Occipital lobe (tissue), 2 donors: Measurements from ENCODE around the gene RTL1. TPM values are rescaled to one million over a fixed set of nuclear protein-coding genes. Genes with fewer than 3 reads are reported as not detected.

Experiments used
- DNase-seq: peaks from one replicate; lab custom pipeline; 2025; lab: John Stamatoyannopoulos, UW
- total RNA-seq: library from RNA; depleted of rRNA; stranded (reverse); fragments of >200 nt; gene quantifications from one replicate; pipeline ENCODE4 v1.2.3, GENCODE V29; 2014

The RTL1 gene
- total RNA-seq, 1 donor from 2014 or later = not detected

DNA sequence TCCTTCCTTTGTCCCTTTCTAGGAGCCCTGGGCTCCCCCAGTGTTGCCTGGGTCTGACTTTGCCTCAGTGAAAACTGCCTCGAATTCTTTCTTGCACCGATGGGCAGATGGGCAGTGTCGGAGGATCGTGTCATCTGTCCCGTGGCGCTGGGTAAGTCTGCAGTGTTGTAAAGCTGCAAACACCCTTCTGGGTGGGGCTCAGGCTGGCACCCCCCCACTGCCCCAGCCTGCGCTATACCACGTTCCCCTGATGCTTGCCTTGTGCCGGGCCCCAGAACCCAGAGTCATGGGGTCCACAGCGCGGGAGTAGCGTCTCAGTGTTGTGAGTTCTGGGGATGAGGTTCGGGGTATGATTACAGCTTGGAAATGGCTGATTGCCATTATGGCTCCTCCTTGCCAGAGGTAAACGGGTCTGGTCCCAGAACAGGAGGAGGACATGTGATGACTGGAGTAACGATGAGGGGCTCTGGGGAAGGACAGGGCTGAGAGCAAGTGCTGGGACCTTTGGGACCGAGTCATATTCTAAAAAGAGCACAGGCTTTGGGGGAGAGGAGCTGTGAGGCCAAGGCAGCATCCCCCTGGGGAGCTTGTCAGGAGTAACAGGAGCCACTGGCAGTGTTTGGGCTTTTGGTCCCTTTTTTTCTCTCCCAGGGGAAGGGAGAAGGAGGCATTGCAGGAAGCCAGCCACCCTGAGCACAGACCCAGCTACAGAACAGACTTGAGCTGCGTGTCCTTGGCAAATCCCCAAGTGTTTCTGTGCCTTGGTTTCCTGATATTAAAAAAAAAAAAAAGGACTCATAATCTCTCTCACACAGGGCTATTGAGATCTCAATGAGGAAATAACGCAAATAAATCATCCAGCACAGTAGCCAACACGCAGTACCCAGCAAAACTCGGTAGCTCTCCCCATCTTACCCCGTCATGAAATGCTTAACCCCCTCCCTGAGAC, 4.3 kb downstream of the RTL1 start:
- no peak for DNase-seq

DNA sequence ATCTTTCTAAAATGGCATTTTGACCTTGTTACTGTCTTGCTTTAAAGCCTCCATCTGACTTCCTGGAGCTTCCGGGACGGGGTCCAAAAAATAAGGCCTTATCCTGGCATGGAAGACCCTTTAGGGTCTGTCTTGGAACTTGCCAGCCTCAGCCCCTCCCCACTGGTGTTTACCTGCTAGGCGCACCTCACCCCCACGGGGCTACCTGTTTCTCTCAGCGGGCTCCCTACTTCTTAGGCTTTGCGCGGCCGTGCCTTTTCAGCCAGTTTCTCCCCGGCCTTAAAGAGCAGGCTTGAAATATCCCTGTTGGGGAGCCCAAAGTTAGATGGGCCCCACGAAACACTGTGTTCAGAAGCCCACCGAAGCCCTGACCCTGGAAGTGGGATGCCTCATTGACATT, 5.1 kb downstream of the RTL1 start:
- DNase-seq = no peak

DNA sequence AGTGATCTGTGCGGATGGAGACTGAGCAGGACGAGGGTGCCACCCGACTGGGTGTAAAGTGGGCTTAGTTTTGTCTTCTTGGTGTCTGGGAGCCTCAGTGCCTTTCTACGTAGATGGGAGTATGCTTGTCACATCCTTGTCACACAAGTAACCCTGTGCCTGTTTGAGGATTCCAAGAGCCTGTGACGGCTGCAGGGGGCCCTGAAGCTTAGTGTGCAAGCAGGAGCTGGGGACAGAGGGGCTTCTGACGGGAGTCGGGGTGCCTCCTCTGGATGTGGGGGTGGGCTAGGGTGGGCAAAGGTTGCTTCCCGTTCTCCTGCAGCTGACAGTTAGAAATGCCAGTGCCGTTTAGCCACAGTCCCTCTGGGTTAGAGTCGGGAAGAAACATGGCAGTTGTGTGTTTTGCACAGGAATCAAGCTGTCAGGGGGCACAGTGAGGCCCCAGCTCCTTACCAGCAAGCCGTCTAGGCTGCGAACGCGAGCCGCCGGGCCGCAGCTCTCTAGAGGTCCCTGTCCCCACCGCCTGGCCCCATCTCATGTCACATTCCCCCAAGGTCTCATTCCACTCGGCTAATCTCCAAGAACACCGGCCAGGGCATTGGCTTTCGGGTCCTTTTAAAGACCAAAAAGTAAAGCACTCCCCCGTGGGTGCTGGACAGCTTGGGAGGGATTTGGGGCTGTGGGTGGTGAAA, 7.0 kb downstream of the RTL1 start:
- no peak for DNase-seq

DNA sequence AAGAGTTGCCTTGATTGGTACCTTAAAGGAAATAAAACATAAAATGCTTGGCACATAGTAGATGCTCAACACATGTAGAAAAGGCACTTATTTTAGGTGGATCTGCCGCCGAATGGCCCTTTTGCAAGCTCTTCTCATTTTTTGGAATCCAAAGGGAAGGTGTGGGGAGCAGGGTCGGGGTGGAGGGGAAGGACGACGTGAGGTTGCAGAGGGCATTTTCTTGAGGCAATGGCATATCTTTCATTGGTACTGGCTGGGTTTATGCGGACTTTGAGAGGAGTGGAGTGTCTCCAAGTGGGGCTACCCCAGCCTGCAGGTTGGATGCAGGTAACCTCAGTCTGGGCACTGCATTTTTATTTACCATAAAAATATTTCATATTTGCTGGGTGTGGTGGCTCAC, 8.1 kb downstream of the RTL1 start:
- no peak for DNase-seq

DNA sequence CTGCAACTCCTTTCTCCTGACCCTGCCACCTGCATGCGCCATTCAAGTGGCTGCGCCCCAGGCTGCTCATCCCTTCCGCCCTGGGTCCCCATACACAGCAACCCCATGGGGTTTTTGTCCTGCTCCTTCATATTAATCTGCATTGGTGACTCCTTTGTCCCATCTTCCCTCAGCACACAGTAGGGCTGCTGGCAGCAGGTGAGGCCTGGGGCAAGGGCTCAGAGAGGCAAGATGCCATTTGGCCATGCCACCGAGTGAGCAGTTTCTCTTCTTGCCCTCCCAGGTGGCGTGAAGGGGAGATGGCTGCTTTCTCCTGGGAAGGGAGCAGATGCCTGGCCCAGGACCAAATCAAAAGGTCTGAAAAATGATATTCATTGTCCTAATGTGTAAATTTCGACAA, 9.1 kb downstream of the RTL1 start:
- DNase-seq = no peak

DNA sequence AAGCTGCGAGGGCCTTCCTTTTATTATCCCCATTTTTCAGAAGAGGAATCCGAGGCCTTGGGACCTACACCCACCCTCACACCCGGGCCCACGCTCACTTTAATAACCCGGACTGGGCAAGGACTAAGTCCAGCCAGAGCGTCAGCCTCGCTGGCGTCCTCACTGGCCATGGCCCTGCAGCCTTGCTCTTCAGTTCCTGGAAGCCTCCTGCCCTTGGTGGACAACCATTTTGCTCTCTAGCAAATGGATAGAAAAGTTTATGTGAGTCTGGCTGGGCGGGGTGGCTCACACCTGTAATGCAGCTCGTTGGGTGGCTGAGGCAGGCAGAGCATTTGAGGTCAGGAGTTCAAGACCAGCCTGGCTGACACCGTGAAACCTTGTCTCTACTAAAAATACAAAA, 9.8 kb downstream of the RTL1 start:
- no peak for DNase-seq

DNA sequence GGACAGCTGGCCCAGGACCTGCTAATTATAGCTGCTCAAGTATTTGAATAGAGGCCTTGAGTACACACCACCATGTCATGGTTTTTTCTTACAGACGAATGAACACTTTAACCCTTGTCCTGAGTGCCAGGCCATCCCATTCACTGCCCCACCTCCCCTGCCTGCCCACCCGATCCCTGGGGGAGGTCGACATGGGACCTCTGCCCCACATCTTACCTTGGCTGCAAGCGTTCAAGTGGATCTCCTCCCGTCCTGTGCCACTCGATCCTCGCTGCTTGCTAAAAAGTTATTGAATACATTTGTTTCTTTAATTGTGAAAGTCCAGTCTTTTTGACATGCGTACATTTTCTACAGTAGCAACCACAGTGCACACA, 10.3 kb downstream of the RTL1 start:
- DNase-seq = no peak

DNA sequence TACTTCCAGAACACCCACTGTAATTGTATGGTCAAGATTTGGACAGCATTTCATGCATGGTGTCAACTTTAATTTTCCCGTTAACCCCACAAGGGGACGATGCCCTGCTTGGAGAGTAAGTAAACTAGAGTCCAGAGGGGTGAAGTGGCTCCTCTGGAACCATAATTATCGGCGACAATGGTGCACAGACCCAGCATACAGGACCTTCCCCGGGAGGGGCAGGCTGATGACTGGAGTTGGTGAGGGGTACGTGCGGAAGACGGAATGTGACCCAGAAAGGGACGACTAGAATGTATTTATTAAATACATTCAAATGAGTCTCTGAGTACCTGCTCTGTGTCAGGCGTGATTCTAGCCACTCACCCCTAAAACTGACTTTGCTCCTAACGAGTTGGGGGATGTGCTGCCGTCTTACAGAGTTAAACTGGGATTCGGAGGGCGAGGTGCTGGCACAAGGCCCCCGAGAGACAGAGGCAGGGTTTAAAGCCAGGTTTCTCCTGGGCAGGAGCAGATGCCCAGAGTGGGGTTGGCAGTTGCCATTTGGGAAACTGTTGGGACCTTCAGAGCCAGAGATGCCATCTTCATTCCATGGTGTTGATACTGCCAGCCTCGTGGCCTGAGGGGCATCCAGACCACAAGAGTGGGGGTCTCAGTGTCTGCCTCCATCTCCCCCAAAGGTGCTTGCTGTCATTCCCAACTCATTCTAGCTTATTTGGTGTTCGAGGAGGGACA, 10.9 kb downstream of the RTL1 start:
- DNase-seq = no peak

DNA sequence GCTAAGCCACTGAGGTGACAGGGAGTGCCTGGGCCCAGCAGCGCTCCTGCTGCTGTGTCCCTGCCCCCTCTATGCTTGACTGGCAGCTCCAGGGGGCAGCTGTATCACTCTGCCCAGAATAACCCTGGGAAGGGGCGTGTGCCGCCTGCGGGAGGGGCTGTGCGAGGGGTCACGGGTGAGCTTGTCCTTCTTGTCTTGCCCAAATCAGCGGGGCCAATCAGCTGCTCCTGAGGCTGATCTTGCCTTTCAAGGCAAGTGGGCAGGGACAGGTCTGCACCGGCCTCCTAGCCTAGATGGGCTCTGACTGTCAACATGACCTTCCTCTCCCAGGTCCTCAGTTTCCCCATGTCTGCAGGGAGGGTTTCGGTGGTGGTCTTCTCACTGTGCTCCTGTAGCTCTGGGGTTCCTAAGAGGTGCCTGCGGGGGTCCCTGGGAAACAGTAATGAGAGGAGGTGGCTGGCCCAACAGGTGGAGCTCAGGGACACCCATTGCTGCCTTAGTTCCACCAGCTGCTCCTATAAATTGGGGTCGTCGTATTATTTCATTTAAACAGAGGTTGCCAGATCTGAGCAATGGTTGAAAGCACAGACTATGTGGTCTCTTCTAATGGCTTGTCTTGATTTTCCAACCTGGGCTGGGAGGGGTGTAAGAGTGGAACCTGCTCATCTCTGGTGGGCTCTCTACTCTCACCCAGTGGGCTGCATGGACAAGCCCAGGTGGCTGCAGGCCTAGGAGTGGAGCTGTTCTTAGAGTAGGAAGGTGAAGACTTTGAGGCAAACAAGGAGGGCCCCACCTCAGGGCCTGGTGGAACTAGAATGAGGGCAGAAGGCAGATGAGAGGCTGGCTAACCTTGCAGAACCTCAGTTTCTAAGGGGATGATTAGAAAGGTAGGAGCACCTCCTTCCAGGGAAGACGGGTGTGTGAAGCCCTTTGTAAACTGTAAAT, 11.7 kb downstream of the RTL1 start:
- no peak for DNase-seq

DNA sequence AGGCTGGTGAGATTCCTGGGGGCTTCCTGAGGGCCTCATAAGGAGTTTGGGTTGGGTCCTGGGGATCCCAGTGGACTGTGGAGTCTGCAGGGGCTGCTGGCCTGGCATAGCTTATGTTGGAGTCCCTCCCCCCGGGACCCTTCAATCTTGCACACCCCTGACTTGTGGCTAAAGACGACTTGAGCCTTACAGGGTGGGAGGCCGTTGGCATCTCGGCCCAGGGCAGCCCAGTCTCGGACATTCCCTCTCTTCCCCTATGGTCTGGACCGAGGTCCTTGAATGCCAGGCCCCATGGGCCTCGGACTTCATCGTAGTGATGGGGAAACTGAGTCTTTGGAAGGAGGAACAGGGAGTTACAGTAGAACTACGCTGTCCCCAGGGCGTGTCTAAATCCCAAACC, 12.5 kb downstream of the RTL1 start:
- no peak for DNase-seq

DNA sequence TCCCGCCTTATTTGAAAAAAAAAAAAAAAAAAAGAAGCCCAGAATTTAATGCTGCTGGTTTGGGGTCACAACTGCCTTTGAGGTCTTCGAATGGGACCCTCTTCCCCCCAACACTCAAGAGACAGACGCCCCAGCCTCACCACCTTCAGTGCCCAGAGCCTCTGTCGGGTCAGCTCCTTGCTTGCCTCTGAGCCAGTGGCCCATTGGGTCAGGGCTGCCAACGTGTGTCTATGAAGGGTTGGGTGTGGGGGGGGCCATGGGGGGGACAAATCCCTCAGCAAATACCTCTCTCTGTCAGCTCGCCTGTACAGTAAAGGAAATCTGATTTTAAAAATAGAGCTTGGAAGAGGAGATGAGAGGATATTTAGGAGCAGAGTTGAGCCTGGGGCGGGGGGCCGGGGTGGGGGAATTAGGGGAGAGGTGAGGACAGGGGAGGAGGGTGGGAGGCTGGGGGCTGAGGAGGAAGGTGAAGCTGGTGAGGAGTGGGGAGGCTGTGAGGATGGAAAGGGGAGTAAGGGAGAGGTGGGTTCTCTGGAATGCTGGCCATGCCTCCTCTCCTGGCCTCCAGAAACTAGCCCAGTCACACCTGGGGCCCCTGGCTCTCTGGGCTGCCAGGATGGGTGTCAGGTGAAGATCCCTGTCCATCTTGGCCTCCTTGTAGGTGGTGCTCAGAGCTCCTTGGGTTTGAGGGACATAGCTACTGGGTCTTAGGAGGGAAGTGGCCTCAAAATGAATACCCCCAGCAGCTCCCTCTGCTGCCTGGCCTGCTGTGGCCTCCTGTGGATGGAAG, 13.3 kb downstream of the RTL1 start:
- no peak for DNase-seq

DNA sequence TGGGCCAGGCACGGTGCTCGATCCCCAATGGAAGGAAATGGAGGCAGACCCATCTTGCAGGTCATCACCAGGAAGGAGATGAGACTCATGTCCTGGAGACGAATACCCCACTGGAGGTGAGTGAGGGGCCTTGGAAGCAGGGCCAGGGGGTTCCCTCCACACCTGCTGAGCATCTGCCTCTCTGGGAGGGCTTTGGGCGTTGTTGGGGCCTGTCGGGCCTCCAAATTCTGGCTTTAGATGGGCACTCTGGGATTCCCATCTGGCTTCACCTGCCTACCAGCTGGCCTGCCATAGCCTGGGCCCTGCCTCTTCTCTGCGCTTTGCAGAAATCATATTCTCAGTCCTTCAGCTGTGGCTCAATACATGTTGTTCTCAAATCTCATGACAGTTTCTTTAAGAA, 13.9 kb downstream of the RTL1 start:
- DNase-seq = no peak

DNA sequence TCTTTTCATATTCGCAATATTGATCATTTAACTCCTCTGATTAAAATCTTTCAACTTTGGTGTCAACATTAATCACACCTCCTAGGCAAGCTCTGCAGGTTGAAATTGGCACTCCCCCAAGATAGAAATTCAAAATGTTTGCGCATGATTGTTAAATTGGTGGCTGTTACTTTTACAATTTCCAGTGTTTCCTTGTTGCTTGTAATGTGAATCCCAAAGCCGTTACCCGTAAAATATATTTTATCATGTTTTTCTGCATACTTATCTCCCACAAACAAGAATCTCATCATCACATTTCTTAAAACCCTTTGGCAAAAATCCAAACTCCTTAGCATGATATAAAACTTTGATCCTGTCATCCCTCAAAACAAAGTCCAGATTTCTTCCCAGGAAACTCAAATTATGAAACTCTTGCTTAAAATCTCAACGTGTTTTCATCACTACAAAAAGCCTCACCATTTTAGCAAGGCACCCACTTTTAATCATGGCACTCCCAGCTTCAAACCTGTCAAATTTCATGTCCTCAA, 14.7 kb downstream of the RTL1 start:
- no peak for DNase-seq

DNA sequence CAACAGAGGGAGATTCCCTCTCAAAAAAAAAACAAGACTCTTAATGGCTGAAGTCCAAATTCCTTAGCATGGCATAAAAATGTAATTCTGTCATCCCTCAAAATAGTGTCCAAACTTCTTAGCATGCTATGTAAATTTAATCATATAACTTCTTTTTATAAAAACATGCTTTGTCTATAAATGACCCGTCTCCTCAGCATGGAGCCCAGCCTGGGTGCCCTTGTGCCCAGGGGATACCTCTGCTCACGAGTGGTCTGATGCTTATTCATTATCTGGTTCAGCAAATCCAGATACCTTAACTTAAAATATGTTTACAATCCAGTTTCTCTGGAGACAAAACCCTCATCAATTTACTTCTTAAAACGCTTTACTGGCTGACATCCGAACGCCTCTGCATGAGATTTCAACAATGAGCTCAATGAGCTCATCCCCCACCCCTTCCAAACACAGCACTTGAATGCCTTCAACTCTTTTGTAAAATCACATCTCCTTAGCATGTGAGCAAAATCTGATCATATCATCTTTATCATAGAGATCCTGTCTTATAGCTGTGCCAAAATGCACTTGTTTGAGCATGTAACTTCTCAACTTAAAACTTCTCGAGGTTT, 15.7 kb downstream of the RTL1 start:
- no peak for DNase-seq

DNA sequence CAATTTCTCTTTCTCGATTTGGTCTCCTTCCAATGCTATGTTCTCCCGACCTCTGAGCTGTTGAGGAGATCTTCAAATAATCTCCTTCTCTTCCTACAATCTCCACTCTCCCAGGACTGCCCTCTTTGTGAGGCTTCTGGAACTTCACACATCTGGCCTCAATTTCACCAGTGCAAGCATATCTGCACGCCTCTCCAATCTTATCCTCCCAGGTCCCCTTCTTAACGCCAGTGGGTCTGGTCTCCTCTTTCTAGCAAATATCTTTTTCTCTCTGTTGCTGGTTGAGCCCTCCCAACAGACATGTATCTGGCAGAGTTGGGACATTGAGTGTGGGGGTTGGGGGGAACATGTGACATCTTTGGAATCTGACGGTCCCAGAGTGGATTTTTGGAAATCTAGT, 17.9 kb downstream of the RTL1 start:
- no peak for DNase-seq

DNA sequence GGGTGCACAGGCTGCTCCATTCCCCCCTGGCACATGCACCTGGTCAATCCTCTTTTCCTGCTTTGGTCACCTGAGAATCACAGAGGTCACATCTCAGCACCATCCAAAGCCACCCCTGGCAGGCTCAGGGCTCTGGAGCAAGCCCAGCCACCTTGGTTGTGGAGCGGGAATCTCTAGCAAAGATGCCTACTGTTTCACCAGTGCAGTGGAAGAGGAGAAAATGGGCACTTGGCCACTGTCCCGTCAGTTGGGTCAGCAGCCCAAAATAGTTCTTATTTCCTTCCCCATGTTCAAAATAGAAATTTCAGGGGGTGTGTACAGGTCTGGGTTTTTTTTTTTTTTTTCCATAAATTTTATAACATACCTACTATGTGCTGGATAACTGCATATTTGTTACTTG, 18.3 kb downstream of the RTL1 start:
- DNase-seq = no peak

DNA sequence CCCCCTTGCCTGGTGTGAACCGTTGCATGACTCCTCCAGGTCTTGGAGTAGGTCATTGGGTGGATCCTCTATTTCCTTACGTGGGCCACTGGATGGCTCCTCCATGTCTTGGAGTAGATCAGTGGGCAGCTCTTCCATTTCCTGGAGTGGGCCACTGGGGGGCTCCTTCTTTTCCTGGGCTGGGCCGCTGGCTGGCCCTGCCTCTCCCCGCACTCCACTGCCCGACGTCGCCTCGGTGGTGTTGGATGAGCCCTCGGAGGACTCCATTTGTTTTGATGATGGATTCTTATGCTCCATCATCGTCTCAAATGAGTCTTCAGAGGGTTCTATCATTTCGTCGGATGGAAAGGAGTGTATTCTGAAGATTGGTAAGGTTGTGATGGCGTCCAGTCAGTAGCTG, 19.1 kb downstream of the RTL1 start:
- no peak for DNase-seq

DNA sequence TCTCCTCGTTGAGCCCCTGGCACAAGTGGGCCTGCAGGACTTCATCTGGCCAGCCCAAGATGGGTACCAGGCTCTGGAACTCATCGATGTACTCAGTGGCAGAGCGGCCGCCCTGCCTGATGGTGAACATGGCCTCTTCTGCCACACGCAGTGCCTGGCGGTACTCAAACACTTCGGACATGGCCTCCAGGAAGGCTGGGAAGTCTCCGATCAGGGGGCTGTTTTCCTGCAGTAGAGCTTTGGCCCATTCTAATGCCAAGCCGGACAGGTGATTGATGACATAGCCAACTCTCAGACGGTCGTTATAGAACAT, 19.8 kb downstream of the RTL1 start:
- DNase-seq = no peak

DNA sequence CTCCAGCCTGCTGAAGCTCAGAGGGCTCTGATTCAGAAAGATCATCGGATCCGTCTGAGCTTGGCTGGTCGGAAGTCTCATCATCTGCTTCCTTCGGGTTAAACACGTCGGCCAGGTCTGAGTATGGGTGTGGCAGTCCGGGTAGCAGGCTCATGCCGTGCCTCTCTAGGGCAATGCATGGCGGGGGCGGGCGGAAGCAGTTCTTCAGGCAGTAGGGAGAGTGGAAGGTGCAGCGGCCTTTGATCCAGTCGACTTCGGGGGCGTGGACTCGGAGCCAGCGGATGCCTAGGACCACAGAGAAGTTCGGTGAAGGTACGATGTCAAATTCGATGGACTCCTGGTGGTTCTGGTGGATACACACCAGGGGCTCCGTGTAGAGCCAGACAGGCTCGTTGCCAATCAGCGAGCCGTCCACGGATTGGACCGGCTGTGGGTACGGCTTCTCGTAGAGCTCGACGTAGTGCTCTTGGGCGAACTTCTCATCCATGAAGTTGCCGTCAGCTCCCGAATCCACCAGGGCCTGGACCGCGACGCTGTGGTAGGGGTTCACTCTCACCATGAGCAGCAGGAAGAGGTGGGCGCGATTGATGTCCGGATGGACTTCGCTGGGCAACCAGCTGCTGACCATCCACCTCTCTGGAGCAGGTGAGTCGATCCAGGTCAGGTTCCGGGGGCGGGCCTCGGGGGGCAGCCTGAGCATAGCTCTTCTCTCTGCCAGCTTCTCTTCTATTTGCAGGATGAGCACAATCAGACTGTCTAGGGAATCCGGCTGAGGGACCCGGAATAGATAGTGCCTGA, 20.3 kb downstream of the RTL1 start:
- no peak for DNase-seq
